Measurements from ENCODE around the gene INSR.
A peak's percentile ranks its signal among the peaks of the same experiment; 100 is the strongest.
"Not testable (repeated sequence)": the region's sequence is repeated elsewhere in the genome, so short reads cannot be mapped to it uniquely, and the experiment has no call there.

Gene INSR

DNA sequence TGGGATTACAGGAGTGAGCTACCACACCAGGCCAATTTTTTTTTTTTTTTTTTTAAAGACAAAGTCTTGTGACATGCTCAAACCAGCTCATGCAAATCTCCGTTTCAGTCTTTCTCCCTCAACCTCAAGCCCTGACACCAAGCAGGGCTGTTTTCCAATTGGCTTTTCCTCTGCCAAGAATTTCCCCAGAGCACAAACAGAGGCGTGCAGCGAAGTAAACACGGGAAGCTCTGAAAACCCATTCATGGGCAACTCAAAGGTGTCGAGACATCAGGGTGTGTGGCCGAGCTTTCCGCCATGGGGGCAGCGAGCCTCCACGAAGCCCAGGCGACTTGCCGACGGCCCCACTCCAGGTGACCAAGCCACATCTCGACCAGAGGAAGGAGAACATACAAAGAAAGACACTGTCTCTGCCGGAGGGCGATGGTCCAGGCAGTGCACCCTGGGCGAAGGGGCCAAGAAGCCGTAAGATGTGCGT is 70.0 kb downstream of the INSR start:
- Mint-ChIP-seq H3K4me3 (no peak overlapping the region), H3K27ac (no peak overlapping the region)

DNA sequence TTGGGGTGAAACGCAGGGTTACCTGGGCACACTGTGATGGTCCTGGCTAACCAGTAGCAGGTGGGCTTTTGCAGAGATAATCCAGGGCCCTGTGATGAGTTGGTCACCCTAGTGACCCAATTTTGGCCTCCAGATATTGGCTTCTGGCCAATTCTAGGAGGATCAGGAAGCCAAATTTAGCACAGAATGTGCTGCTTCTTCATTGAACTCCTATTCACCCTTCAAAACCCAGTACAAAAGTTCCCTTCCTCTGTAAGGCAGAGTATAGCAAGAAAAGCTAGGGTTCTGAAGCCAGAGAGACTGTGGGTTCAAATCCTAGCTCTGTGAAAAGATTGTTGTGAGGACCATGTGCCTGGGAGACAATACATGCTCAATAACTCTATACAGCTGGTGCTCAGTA is 70.8 kb downstream of the INSR start:
- no peak overlapping the region for H3K4me3 Mint-ChIP-seq
- no peaks in the 10 kb centered on the region for H3K9me3 Mint-ChIP-seq
- no peaks in the 10 kb centered on the region for H3K36me3 Mint-ChIP-seq
- H3K4me1 Mint-ChIP-seq = peaks cover 6% of the 10 kb centered on the region
- H3K27me3 Mint-ChIP-seq = no peaks in the 10 kb centered on the region
- no peak overlapping the region for H3K27ac Mint-ChIP-seq

More for the DNA sequence above, 70.0 kb downstream of the INSR start:
- H3K4me1 Mint-ChIP-seq = peaks cover 6% of the 10 kb centered on the region
- no peaks in the 10 kb centered on the region for H3K36me3 Mint-ChIP-seq
- H3K9me3 Mint-ChIP-seq = no peaks in the 10 kb centered on the region
- H3K27me3 Mint-ChIP-seq = no peaks in the 10 kb centered on the region

- H3K27ac Mint-ChIP-seq = no peak overlapping the region
- no peaks in the 10 kb centered on the region for H3K27me3 Mint-ChIP-seq
- no peaks in the 10 kb centered on the region for H3K9me3 Mint-ChIP-seq
- no peak overlapping the region for H3K4me3 Mint-ChIP-seq
- H3K36me3 Mint-ChIP-seq = no peaks in the 10 kb centered on the region
- H3K4me1 Mint-ChIP-seq = peaks cover 23% of the 10 kb centered on the region
Observed at GRCh38 chr19:7219056-7219455, 75.2 kb downstream of the INSR start.

DNA sequence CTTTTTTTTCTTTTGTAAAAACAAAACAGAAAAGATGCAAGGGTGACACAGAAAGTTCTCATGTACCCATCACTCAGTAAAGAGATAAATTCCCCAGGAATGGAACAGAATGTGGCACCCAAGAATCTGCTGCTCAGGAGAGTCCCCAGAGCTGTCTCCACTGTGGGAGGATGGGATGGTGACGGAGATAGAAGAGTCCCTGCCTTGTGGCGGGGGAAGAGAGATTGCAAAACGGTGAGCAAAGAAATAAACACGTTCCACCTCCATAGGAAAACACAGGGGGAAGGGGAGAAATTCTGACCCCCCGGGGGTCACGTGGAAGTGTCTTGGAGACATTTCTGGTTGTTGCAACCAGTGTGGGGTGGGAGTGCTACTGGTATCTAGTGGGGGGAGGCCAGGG is 76.4 kb downstream of the INSR start:
- no peaks in the 10 kb centered on the region for H3K27me3 Mint-ChIP-seq
- no peak overlapping the region for H3K4me3 Mint-ChIP-seq

DNA sequence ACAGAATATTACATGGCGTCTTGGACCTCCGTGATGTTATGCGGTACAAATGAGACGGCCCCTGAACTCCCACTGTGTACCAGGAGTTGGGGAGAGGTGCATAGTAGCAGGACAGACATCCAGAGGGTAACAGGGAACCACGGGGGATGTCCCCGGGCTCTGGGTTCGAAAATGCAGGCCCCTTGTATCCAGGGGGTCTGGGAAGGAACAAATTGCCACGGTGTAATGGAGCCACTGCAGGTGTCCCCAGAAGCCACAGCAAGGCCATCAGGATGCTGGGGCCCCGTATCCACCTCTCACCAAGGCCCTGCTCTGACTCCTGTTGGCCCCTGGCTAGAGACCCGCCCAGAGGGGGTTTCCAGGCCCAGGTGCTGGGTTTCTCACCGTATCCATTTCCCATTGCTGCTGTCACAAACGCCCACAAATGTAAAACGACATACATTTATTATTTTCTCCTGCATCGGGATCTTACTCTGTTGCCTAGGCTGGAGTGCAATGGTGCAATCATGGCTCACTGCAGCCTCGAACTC is 77.8 kb downstream of the INSR start:
- Mint-ChIP-seq H3K9me3 (no peaks in the 10 kb centered on the region), H3K36me3 (no peaks in the 10 kb centered on the region), H3K4me1 (peaks cover 31% of the 10 kb centered on the region), H3K27ac (no peak overlapping the region), H3K4me3 (peak overlapping the region; percentile 20), H3K27me3 (no peaks in the 10 kb centered on the region)

More for the DNA sequence above, 76.4 kb downstream of the INSR start:
- H3K4me1 Mint-ChIP-seq = peaks cover 31% of the 10 kb centered on the region
- H3K36me3 Mint-ChIP-seq = no peaks in the 10 kb centered on the region
- H3K27ac Mint-ChIP-seq = no peak overlapping the region
- no peaks in the 10 kb centered on the region for H3K9me3 Mint-ChIP-seq

DNA sequence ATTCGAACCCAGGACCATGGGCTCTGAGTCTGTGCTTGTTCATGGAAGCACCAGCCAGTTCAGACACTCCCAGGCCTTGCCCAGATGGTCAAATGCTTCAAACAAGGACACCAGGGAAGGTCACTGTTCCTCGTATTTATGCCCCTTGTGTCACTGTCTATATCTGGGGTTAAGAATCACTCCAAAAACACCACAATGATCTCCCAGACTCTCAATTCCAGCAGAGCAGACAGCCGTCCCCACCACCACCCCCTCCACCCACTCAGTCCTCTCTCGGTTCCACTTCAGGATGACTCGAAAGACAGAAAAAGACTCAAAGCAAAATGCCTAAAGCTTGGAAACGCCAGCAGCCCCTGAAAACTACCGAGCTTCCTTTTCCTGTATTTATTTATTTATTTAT is 79.0 kb downstream of the INSR start:
- no peaks in the 10 kb centered on the region for H3K27me3 Mint-ChIP-seq
- H3K9me3 Mint-ChIP-seq = no peaks in the 10 kb centered on the region
- peaks cover 31% of the 10 kb centered on the region for H3K4me1 Mint-ChIP-seq
- H3K27ac Mint-ChIP-seq = no peak overlapping the region
- no peaks in the 10 kb centered on the region for H3K36me3 Mint-ChIP-seq
- no peak overlapping the region for H3K4me3 Mint-ChIP-seq

GRCh38 chr19:7214324-7215089 is 79.7 kb downstream of the INSR start:
- Mint-ChIP-seq H3K4me3 (peak overlapping the region; percentile 30), H3K9me3 (no peaks in the 10 kb centered on the region), H3K27ac (no peak overlapping the region), H3K36me3 (no peaks in the 10 kb centered on the region), H3K27me3 (no peaks in the 10 kb centered on the region), H3K4me1 (peaks cover 35% of the 10 kb centered on the region)

DNA sequence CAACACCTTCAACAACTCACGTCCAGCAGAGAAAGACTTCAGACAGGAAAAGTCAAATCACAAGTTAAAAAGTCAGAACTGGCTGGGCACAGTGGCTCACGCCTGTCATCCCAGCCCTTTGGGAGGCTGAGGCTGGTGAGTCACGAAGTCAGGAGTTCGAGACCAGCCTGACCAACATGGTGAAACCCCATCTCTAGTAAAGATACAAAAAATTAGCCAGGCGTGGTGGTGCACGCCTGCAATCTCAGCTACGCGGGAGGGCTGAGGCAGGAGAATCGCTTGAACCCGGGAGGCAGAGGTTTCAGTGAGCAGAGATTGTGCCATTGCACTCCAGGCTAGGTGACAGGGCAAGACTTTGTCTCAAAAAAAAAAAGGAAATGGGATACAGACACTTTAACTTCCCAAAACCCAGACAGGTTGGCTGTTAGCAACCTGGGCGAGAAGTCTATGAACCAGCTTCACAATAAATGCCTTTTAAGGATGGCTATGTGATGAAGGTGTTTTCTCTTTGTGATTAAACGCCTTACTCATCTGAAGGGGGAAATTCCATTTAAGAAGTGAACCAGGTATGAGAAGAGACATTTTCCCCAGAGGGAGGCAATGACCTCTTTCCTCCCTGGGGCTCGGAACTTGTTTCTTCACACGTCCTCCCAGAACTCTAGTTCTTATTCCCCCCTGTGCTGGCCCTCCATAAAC is 80.4 kb downstream of the INSR start:
- H3K4me3 Mint-ChIP-seq = peak overlapping the region; percentile 30
- no peaks in the 10 kb centered on the region for H3K36me3 Mint-ChIP-seq
- H3K27me3 Mint-ChIP-seq = no peaks in the 10 kb centered on the region
- peaks cover 39% of the 10 kb centered on the region for H3K4me1 Mint-ChIP-seq
- peak overlapping the region; percentile 51 for H3K27ac Mint-ChIP-seq
- H3K9me3 Mint-ChIP-seq = no peaks in the 10 kb centered on the region

- Mint-ChIP-seq H3K9me3 (no peaks in the 10 kb centered on the region), H3K27ac (no peak overlapping the region), H3K27me3 (no peaks in the 10 kb centered on the region), H3K4me3 (no peak overlapping the region), H3K4me1 (peaks cover 55% of the 10 kb centered on the region), H3K36me3 (peaks cover 1% of the 10 kb centered on the region)
Observed at GRCh38 chr19:7211191-7211951, 82.8 kb downstream of the INSR start.

DNA sequence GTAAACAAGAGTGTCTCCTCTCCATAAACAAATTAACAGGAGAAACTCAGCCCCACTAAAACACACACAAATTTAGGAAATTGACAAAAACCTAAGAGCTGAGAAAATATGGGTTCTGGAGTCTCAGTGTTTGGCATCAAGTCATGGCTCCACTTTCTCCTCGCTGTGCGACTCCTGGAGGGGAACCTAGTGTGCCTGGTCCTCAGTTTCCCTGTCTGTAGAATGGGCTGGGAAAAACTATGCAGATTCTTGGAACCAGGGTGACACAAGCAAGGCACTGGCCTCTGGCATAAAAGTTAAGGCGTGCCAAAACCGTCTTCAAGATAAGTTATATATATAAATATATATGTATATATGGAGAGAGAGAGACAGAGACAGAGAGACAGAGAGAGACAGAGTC is 83.9 kb downstream of the INSR start:
- H3K9me3 Mint-ChIP-seq = no peaks in the 10 kb centered on the region
- no peak overlapping the region for H3K27ac Mint-ChIP-seq
- H3K4me3 Mint-ChIP-seq = no peak overlapping the region
- peaks cover 51% of the 10 kb centered on the region for H3K4me1 Mint-ChIP-seq
- H3K27me3 Mint-ChIP-seq = no peaks in the 10 kb centered on the region
- H3K36me3 Mint-ChIP-seq = peaks cover 1% of the 10 kb centered on the region

- H3K9me3 Mint-ChIP-seq, H3K27me3 Mint-ChIP-seq, H3K27ac Mint-ChIP-seq, H3K36me3 Mint-ChIP-seq, H3K4me3 Mint-ChIP-seq: not testable (repeated sequence)
- H3K4me1 Mint-ChIP-seq = peaks cover 45% of the 10 kb centered on the region
Observed at GRCh38 chr19:7209597-7210325, 84.5 kb downstream of the INSR start.

- H3K36me3 Mint-ChIP-seq, H3K9me3 Mint-ChIP-seq, H3K4me3 Mint-ChIP-seq, H3K27ac Mint-ChIP-seq, H3K27me3 Mint-ChIP-seq: not testable (repeated sequence)
- peaks cover 40% of the 10 kb centered on the region for H3K4me1 Mint-ChIP-seq
Observed at GRCh38 chr19:7209036-7209435, 85.2 kb downstream of the INSR start.

DNA sequence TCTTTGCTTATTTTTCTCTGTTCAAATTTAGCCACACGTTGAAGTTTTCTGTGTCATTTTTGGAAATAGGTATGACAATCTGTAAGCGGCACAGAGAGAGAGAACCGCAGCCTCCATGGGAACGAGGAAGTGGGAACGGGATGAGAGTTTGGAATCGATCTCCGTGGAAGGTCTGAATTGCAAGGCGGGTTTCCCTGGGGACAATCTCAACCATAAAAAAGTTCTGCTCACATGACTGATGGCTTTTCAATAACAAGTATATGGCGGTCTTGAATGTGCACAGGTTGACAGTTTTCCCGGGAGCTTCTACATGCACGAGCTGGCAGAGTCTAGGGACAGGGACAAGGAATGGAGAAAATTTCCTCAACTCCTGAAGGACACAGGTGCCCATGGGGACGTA is 90.9 kb downstream of the INSR start:
- no peaks in the 10 kb centered on the region for H3K9me3 Mint-ChIP-seq
- no peaks in the 10 kb centered on the region for H3K27me3 Mint-ChIP-seq
- H3K36me3 Mint-ChIP-seq = peaks cover 1% of the 10 kb centered on the region
- peaks cover 29% of the 10 kb centered on the region for H3K4me1 Mint-ChIP-seq
- H3K27ac Mint-ChIP-seq = no peak overlapping the region
- no peak overlapping the region for H3K4me3 Mint-ChIP-seq

- Mint-ChIP-seq H3K9me3 (no peaks in the 10 kb centered on the region), H3K4me3 (no peak overlapping the region), H3K27me3 (no peaks in the 10 kb centered on the region), H3K36me3 (no peaks in the 10 kb centered on the region), H3K4me1 (peaks cover 25% of the 10 kb centered on the region), H3K27ac (no peak overlapping the region)
Observed at GRCh38 chr19:7202888-7203287, 91.3 kb downstream of the INSR start.

DNA sequence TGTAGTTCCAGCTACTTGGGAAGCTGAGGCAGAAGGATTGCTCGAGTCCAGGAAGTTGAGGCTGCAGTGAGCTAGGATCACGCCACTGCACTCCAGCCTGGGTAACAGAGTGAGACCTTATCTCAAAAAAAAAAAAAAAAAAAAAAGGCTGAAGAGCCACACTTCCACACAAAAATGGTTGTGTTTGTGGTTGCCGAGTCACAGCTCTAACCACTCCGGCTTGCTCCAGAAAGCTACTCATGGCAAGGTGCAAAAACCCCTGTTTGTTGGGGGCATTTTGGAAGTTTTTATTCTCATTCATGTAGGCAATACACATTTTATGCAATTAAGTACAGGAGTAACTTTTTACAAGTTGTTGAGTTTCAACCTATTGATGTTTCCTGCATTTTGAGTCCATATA is 93.5 kb downstream of the INSR start:
- Mint-ChIP-seq H3K4me1 (peaks cover 23% of the 10 kb centered on the region), H3K27ac (no peak overlapping the region), H3K27me3 (no peaks in the 10 kb centered on the region), H3K9me3 (no peaks in the 10 kb centered on the region), H3K36me3 (no peaks in the 10 kb centered on the region), H3K4me3 (no peak overlapping the region)

All from activated naive CD4-positive, alpha-beta T cell treated with anti-CD3 and anti-CD28 coated beads, Interleukin-2, amount 50 U/mL, for 24 hours (primary cell).